NCI-H82 treated with DMSO at 0.1 percent for 48 hours (cell line): Measurements from ENCODE around the gene CILP2.
A peak's percentile ranks its signal among the peaks of the same experiment; 100 is the strongest.

Experiments used
- DNase-seq: peaks from one replicate; lab custom pipeline; 2025; ENCODE audit not compliant: unreplicated experiment; lab: John Stamatoyannopoulos, UW

The CILP2 gene

GRCh38 chr19:19538061-19538784, at the start of gene CILP2:
CILP2 (plus strand) TSS chr19:19538265; CDS start chr19:19538350, 85 bp downstream.
- peak; percentile 31 for DNase-seq

- no peak for DNase-seq
Measured at GRCh38 chr19:19488875-19489690, 49.0 kb upstream of the CILP2 start.

- DNase-seq: no peak
Measured at GRCh38 chr19:19489804-19490204, 48.3 kb upstream of the CILP2 start.

- peak; percentile 47 for DNase-seq
Measured at GRCh38 chr19:19490214-19490968, 47.7 kb upstream of the CILP2 start.

GRCh38 chr19:19491321-19492025, 46.6 kb upstream of the CILP2 start:
- DNase-seq: no peak

GRCh38 chr19:19492026-19492610, 45.9 kb upstream of the CILP2 start:
- no peak for DNase-seq

- no peak for DNase-seq
Measured at GRCh38 chr19:19493841-19494546, 44.1 kb upstream of the CILP2 start.

- no peak for DNase-seq
Measured at GRCh38 chr19:19495614-19496603, 42.2 kb upstream of the CILP2 start.

GRCh38 chr19:19498255-19498991, 39.6 kb upstream of the CILP2 start:
- DNase-seq: no peak

GRCh38 chr19:19499272-19499995, 38.6 kb upstream of the CILP2 start:
- DNase-seq: no peak

GRCh38 chr19:19500975-19501644, 37.0 kb upstream of the CILP2 start:
- no peak for DNase-seq

- DNase-seq: no peak
Measured at GRCh38 chr19:19501798-19502197, 36.3 kb upstream of the CILP2 start.

- no peak for DNase-seq
Measured at GRCh38 chr19:19502281-19502680, 35.8 kb upstream of the CILP2 start.

- no peak for DNase-seq
Measured at GRCh38 chr19:19502808-19503602, 35.1 kb upstream of the CILP2 start.

- DNase-seq: no peak
Measured at GRCh38 chr19:19504754-19505668, 33.1 kb upstream of the CILP2 start.
